ENCODE results near the gene HASPIN. TPM values are rescaled to one million over a fixed set of nuclear protein-coding genes. Genes with fewer than 3 reads are reported as not detected.

HASPIN gene
- total and polyA plus RNA-seq, 9 of the 15 experiments (the other 6 are each of a cell fraction or from before 2014, with no cell fraction given), result 0.81 to 13.5 (median 9.9) TPM

DNA sequence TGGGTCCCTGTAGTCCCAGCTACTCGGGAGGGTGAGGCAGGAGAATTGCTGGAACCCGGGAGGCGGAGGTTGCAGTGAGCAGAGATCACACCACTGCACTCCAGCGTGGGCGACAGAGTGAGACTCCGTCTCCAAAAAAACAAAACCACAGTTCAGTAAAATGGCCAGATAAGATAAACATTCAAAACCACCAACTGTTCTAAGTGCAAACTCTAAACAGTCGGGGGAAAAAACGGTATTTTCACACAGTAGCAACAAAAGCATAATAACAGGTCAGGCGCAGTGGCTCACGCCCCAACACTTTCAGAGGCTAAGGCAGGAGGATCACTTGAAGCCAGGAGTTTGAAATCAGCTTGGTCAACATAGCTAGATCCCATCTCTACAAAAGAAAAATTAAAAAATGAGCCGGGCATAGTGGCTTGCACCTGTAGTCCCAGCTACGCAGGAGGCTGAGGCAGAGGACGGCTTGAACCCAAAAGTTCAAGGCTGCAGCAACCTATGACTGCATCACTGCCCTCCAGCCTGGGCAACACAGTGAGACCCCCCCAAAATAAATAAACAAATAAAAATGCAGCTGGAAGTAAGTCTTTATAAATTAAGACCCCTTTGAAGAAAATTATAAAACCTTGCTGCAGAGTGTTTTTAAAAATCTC, 10.8 kb upstream of the HASPIN start (continued):
- TF ChIP-seq MTF1 (CRISPR knock-in tag; IDR thresholded peaks at IDR 0.05; ENCODE audit: borderline replicate concordance) (no peak), KLF1 (tag; IDR thresholded peaks at IDR 0.05) (no peak), CHAMP1 (IDR thresholded peaks at IDR 0.05) (no peak), ZNF586 (CRISPR knock-in tag; conservative IDR thresholded peaks at IDR 0.05) (no peak), E2F8 (IDR thresholded peaks at IDR 0.05; ENCODE audit: low read depth, partially characterized antibody) (no peak), MAFK (IDR thresholded peaks at IDR 0.05; ENCODE audit: low read length) (no peak), MLLT1 (IDR thresholded peaks at IDR 0.05) (peak in 1 of 2 experiments; percentile 84; a peak in 2 of 4 replicates), MYNN (IDR thresholded peaks at IDR 0.05) (no peak), MYNN (CRISPR knock-in tag; IDR thresholded peaks at IDR 0.05) (no peak), EP400 (IDR thresholded peaks at IDR 0.05) (no peak), ZBTB34 (CRISPR knock-in tag; IDR thresholded peaks at IDR 0.05) (no peak), GTF2E2 (tag; IDR thresholded peaks at IDR 0.05) (no peak), ZBTB8A (IDR thresholded peaks at IDR 0.05; ENCODE audit: partially characterized antibody) (no peak), MBD2 (IDR thresholded peaks at IDR 0.05; ENCODE audit: borderline replicate concordance, low read depth) (peak; percentile 19; the same call in 1 of the 2 replicates), PHB (CRISPR knock-in tag; IDR thresholded peaks at IDR 0.05) (no peak), HDAC8 (tag; IDR thresholded peaks at IDR 0.05) (no peak), SIX5 (IDR thresholded peaks at IDR 0.05; ENCODE audit: borderline replicate concordance in 1 of 2, insufficient read depth in 1 of 2, low read depth in 1 of 2, low read length in 2 of 2) (no peak)
- TF ChIP-seq, protein P1, sequence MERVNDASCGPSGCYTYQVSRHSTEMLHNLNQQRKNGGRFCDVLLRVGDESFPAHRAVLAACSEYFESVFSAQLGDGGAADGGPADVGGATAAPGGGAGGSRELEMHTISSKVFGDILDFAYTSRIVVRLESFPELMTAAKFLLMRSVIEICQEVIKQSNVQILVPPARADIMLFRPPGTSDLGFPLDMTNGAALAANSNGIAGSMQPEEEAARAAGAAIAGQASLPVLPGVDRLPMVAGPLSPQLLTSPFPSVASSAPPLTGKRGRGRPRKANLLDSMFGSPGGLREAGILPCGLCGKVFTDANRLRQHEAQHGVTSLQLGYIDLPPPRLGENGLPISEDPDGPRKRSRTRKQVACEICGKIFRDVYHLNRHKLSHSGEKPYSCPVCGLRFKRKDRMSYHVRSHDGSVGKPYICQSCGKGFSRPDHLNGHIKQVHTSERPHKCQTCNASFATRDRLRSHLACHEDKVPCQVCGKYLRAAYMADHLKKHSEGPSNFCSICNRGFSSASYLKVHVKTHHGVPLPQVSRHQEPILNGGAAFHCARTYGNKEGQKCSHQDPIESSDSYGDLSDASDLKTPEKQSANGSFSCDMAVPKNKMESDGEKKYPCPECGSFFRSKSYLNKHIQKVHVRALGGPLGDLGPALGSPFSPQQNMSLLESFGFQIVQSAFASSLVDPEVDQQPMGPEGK (CRISPR knock-in tag; IDR thresholded peaks at IDR 0.05; ENCODE audit: borderline replicate concordance), result no peak
